HG03432 (cell line): ENCODE data around the gene SORL1.

ENCODE experiments used
- ATAC-seq: cut with Tn5 transposase; IDR thresholded peaks from one replicate; pipeline ENCODE4 v1.9.1; 2021; ENCODE audit warnings: mild to moderate bottlenecking, moderate library complexity; ENCODE audit not compliant: unreplicated experiment

SORL1 gene

GRCh38 chr11:121559606-121560200 is 107.6 kb downstream of the SORL1 start:
- no peak for ATAC-seq

GRCh38 chr11:121560236-121560635 is 108.1 kb downstream of the SORL1 start:
- no peak for ATAC-seq

DNA sequence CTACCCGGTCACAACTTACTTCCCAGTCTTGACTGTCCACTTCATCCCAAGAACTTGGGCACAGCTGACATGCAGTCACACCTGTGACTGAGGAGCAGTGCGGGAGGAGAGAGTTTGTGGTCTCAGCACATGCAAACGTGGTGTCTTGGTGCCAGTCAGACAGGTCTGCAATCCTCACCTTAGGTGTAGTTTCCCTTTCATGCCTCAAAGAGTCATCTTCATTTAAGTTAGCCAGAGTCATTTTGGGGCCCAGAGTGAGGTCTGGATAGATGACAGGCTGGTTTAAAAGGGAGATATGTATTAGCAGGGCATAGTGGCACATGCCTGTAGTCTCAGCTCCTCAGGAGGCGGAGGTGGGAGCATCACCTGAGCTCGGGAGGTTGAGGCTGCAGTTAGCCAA is 109.1 kb downstream of the SORL1 start:
- no peak for ATAC-seq

DNA sequence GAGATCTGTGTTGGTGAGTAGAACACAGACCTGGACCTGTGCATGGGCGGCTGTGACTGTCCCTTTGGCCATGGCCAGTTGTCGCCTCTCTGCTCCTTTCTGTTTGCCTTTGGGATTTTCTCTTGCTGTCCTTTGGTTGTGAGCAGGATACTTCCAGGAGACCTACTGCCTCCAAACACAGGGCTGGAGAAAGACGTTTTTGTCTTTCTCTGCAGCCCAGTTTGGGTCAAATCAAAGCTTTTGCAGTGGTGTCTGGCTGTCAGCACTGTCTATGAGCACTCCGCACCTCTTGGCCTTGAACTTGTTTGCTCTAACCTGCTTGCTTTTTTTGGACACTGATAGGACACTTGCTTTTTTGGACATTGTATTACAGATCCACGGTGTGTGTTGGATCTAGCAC is 109.6 kb downstream of the SORL1 start:
- ATAC-seq = no peak

DNA sequence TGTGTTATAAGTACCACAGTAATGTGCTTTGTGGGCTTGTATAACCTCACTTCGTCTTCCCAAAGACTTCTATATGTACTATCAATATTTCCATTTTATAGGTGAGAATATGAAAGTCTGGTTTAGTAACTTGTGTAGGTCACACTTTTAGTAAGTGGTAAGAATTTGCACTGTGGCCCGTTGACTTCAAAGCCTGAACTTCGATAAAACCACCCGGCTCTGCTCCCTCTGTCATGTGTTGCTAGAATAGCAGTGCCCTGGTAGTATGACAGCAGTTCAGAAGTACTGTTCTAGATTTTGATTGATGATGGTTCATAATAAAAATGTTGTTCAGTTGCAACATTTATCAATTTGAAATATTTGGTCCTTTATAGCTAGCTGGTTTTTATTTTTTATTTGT is 110.9 kb downstream of the SORL1 start:
- ATAC-seq = no peak

DNA sequence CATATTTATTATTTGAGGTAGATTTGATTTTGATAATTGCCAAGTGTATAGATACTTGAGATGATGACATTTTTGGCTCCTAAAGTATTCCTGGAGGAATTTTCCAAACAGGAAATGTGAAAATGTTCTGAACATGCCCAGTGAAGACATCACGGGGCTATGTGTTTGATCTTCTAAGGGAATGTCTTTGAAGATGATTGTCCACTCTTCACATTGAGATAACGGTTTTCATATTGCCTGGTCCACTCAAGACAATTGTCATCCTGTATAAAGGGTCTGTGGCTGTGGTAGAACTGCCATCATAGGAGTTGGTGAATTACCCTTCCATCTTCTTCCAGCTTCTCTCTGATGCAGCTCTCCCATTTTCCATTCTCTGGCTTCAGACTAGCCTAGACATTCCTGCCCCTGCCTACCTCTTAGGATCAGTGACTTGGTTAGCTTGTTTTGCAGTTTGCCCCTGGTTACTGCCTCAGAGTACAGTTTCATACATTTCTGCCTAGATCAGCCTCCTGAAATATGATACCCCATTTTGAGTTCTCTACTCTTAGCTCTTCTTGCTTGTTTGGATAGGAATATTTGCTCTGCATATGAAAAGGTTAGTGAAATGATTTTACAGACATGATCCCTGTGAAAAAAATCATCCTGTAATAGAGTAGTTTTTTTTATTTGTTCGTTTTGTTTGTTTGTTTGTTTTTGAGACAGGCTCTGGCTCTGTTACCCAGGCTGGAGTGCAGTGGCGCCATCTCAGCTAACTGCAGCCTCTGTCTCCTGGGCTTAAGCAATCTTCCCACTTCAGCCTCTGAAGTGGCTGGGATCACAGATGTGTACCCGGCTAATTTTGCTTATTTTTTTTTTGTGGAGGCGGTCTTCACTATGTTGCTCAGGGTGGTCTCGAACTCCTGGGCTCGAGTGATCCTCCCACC is 112.0 kb downstream of the SORL1 start:
- no peak for ATAC-seq

DNA sequence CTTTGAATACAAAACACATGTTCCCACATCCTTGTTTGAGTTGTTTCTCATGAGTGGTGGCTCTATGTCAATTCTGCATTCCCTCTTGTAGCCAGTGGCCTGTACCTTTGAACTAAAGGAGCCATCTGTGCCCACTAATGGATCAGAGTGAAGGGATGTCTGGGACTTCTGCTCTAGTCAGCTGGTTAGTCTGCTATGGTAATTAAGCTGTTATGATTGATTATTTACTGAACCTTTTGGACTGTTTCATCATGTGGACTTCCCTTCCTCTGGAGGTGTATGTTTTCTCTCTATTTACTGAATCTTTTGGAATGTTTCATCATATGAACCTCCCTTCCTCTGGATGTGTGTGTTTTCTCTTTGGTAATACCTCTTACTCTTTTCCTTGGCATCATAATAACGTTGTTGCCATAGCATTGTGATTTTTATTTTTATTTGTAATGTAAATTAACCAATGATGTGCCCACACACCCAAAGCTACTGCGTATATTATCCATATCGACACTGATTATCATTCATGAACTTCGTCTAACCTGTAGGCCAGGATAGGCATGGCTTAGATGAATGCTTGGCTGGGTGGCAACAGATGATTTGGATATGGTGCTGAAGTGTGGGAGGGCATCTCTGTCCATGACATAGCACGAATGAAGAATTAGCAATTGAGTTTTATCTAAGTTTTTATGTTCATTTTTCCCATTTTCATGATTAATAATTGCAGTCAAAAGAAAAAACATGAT is 113.0 kb downstream of the SORL1 start:
- ATAC-seq = no peak

DNA sequence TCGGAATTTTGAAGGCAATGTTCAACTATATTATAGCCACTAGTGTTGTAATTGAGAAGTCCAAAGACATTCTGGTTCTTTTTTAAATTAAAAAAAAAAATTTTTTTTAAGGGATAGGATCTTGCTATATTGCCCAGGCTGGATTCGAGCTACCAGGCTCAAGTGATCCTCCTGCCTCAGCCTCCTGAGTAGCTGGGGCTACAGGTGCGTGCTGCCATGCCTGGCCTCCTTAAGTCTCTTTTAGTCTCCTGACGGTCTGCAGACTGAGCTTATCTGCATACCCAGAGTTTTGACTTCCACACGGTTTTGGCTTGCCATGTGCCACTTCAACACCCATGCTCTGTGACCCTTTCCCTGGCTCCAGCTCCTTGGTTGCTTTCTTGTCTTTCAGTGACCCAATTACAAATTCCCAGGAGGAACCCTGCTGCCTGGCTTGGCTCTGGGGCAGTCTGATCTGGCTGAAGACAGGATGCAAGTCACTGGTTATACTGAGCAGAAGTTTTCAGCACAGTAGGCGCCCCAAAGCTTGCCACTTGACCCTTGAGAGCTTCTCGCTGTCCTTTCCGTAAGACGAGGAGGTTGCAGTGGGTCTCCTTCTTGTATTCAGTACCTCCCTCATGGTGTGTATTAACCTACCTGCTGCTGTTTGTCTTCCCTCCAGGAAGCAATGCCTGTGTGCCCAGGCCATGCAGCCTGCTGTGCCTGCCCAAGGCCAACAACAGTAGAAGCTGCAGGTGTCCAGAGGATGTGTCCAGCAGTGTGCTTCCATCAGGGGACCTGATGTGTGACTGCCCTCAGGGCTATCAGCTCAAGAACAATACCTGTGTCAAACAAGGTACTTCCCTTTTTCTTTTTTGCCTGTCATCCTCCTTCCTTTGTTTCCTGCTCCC is 114.4 kb downstream of the SORL1 start:
- no peak for ATAC-seq

DNA sequence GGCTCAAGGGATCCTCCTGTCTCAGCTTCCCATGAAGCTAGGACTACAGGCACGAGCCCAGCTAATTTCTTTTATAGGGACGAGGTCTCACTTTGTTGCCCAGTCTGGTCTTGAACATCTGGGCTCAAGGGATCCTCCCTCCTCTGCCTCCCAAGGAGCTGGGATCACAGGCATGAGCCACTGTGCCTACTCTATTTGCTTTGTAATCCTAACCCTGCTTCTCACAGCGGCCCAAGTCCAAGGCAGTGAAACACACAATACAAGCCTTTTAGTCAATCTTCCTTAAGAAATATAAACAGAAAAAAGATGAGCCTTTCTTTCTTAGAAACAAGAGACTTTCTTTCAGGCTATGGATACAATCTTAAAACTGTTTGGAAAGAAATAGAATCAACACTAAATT is 115.9 kb downstream of the SORL1 start:
- no peak for ATAC-seq

DNA sequence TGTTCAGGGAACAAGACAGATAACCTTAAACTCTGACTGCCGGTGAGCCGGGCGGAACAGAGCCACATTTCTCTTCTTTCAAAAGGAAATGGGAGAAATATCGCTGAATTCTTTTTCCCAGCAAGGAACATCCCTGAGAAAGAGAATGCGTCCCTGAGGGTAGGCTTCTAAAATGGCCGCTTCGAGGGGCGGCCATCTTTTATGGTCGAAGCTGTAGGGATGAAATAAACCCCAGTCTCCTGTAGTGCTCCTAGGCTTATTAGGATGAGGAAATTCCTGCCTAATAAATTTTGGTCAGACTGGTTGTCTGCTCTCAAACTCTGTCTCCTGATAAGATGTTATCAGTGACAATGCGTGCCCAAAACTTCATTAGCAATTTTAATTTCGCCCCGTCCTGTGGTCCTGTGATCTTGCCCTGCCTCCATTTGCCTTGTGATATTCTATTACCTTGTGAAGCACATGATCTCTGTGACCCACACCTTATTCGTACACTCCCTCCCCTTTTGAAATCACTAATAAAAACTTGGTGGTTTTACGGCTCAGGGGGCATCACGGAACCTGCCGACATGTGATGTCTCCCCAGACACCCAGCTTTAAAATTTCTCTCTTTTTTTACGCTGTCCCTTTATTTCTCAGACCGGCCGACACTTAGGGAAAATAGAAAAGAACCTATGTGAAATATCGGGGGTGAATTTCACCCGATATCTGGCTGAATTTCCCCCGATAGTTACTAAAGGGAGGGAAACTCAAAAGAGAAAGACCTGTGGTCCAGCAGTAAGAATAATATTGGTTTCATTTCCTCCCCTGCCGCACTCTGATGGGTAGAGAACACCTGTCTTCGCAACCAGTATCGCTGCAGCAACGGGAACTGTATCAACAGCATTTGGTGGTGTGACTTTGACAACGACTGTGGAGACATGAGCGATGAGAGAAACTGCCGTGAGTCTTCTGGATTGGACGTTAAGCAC is 117.5 kb downstream of the SORL1 start:
- peak; percentile 98 for ATAC-seq

DNA sequence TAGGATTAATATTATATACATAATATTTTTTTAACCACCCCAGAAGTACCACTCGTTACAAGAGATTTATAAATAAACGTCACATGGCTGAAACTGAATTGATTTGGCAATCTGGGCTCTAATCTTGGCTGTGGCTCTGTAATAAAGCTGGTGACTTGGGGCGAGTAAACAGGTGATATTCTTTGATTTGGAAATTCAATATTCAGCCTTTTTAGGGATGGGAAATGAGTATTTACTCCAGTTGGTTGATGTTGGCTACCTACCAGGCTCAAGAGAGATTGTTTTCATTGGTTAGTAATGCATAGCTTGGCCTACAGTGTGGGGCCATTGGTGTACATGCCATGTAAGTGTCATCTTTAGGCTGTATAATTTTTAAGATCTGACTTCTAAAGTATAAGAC is 118.3 kb downstream of the SORL1 start:
- ATAC-seq = no peak

- ATAC-seq = no peak
These were observed 119.4 kb downstream of the SORL1 start for GRCh38 chr11:121571506-121571905.

DNA sequence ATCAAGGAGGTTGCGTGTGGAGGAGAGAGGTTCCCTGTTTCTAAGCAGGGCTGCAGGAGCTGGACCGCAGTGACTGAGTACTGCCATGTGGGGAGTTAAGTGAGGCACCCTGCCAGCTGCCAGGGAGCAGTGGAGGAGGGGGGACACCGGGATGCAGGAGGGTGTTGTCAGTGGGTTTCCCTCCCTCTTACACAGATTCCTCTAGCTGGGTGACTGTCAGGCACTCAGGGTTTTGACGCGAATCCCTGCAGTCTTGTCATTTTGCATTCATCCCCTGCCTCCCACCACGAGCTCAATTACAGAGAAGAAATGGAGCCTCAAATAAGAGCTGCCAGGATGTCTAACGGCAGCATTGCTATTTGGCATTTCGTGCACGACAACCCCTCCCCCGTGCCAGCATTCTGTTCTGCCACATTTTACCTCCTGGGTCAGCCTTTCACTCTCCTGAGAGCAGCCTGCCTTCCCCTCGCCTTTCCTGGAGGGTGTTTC is 120.5 kb downstream of the SORL1 start:
- ATAC-seq = no peak

GRCh38 chr11:121574801-121575200 is 122.7 kb downstream of the SORL1 start:
- no peak for ATAC-seq

DNA sequence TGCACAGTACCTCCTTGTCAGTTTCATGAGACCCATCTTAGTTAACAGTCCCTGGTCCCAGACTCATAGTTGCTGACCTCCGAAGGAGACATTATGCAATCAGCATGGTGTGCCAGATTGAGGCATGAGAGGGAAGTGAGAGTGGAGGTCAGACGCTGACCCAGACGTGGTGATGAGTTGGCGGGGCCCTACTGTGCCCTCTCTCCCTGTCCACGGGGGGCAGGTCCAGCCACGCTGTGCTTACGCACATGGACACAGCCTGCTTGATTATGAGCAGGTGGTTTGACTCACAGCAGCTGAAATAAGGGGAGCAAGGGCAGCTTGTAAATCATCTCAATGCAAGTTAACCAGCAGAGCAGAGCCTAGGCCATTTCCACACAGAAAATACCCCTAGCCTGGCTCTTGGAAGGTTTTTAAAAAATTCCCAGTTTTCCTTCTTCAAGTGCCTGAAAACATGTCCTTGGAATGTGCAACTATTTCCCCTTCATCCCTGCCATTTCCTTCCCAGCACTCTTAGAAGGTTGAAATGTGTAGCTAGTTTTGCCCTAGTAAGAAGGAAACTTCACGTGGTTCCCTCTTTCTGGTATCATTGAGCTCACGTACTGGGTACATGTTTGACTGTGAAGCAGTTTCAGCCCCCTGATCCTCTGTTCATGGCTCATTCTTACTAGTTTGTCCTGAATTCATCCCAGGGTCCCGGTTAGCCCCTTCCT is 123.3 kb downstream of the SORL1 start:
- peak; percentile 70 for ATAC-seq

DNA sequence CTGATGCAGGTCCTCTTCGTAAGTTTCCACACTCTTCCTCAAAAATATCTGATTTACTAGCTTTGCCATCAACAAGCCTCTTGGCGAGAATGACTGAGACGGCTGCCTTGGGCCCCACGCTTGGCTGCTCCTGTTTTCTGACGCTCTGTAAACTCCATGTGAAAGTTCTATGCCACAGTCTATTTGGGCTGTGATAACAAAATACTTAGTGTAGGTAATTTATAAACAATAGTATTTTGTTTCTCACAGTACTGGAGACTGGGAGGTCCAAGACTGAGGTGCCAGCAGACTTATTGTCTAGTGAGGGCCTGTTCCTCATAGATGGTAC is 123.8 kb downstream of the SORL1 start:
- ATAC-seq = peak; percentile 42

DNA sequence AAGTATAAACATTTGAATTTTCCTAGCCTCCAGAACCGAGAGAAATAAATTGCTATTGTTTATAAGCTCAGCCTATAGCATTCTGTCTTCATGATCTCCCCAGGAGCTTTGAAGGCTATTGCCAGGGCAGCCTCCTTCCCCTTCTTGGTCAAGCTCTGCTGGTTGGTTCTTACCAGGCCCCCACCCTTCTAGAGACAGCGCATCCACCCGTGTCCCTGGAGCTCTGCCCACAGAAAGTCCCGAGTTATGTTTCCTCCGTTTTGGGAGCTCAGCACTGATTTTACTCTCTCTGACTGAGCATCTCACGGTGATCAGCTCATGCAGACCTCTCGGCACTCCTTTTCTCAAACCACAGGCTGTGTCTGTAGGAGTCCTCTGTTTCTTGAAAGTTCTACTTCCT is 124.4 kb downstream of the SORL1 start:
- peak; percentile 19 for ATAC-seq

- ATAC-seq = no peak
These were observed 125.2 kb downstream of the SORL1 start for GRCh38 chr11:121577106-121577848.
